HEK293T (cell line): ENCODE measurements around the gene PRDM11.

Experiments
- FOXM1 ChIP-seq: fragments of 450-650 bp; IDR thresholded peaks from 2 replicates; pipeline ENCODE4 v1.6.1; 2017; ENCODE audit warnings: mild to moderate bottlenecking, borderline replicate concordance
- HDGF ChIP-seq: fragments of 450-650 bp; IDR thresholded peaks from 2 replicates; pipeline ENCODE4 v1.6.1; 2017; ENCODE audit warnings: antibody characterized with exemption, borderline replicate concordance
- LEF1 ChIP-seq: fragments of 450-650 bp; IDR thresholded peaks from 2 replicates; pipeline ENCODE4 v1.6.1; 2017; ENCODE audit warnings: mild to moderate bottlenecking, borderline replicate concordance

DNA sequence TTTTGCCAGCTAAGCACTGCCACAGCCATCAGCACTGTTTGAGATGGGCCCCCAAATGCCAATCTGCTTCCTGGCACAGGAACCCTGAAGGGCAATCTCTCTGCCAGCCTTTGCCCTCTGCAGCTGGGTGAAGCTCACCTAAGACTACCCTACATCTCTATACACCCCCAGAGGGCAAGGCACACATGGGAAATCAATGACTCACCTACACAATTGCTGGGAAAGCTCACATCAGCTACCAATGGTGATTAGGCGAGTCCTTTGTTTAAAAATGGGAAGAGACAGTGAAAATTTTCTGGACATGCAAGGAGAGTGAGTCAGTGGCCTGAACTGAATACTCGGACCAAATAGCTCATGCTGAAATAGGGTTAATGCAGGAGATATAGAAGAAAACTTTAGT, 12.6 kb upstream of the PRDM11 start:
- no peak for TF ChIP-seq FOXM1
- no peak for TF ChIP-seq LEF1
- no peak for TF ChIP-seq HDGF
